Esophagus muscularis mucosa (tissue), 4 donors: Measurements from ENCODE around the gene ADCK1.

Experiments used
- EP300 ChIP-seq: sonication (generic); formaldehyde crosslinking; IDR thresholded peaks from one replicate; pipeline ENCODE4 v1.6.1; 2017; ENCODE audit warnings: antibody characterized with exemption
- POLR2A ChIP-seq: fragments of 450-650 bp; IDR thresholded peaks from one replicate; pipeline ENCODE4 v1.6.1; 2017; ENCODE audit warnings: antibody characterized with exemption, moderate library complexity, mild to moderate bottlenecking, low read depth
- POLR2AphosphoS5 ChIP-seq, 2 donors: sonication (generic); formaldehyde crosslinking; IDR thresholded peaks; one replicate each; pipeline ENCODE4 v1.6.1; 2017; ENCODE audit warnings: antibody characterized with exemption in 2 of 2
- TF ChIP-seq, protein P1 (sequence below), 3 experiments: fragments of 200-600 bp in 2 of 3; fragments of 450-650 bp in 1 of 3; sonication (generic) in 2 of 3; IDR thresholded peaks; one replicate each; pipeline ENCODE4 v1.5.1; 2017 to 2019; ENCODE audit warnings: antibody characterized with exemption in 3 of 3, mild to moderate bottlenecking in 2 of 3, moderate library complexity in 1 of 3

GRCh38 chr14:77870646-77871045 is 70.7 kb downstream of the ADCK1 start:
- TF ChIP-seq, protein P1, sequence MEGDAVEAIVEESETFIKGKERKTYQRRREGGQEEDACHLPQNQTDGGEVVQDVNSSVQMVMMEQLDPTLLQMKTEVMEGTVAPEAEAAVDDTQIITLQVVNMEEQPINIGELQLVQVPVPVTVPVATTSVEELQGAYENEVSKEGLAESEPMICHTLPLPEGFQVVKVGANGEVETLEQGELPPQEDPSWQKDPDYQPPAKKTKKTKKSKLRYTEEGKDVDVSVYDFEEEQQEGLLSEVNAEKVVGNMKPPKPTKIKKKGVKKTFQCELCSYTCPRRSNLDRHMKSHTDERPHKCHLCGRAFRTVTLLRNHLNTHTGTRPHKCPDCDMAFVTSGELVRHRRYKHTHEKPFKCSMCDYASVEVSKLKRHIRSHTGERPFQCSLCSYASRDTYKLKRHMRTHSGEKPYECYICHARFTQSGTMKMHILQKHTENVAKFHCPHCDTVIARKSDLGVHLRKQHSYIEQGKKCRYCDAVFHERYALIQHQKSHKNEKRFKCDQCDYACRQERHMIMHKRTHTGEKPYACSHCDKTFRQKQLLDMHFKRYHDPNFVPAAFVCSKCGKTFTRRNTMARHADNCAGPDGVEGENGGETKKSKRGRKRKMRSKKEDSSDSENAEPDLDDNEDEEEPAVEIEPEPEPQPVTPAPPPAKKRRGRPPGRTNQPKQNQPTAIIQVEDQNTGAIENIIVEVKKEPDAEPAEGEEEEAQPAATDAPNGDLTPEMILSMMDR (IDR thresholded peaks at IDR 0.05) = no peak
- TF ChIP-seq POLR2A (no peak), EP300 (no peak), POLR2AphosphoS5 (IDR thresholded peaks at IDR 0.05) (no peak)
